Upper lobe of left lung (tissue), 4 donors: Measurements from ENCODE around the gene PARP9.

ENCODE experiments used
- EP300 ChIP-seq, 4 donors: sonication (generic); formaldehyde crosslinking; IDR thresholded peaks; one replicate each; pipeline ENCODE4 v1.5.1; 2017; ENCODE audit warnings: antibody characterized with exemption in 4 of 4, control low read depth in 2 of 4
- POLR2A ChIP-seq, 4 donors: fragments of 450-650 bp; IDR thresholded peaks; one replicate each; pipeline ENCODE4 v1.5.1; 2016 to 2017; ENCODE audit warnings: antibody characterized with exemption in 4 of 4, mild to moderate bottlenecking in 2 of 4
- POLR2AphosphoS5 ChIP-seq, 2 donors: sonication (generic); formaldehyde crosslinking; IDR thresholded peaks; one replicate each; pipeline ENCODE4 v1.5.1; 2017; ENCODE audit warnings: antibody characterized with exemption in 2 of 2
- TF ChIP-seq, protein P1 (sequence below), 6 experiments: fragments of 450-650 bp in 4 of 6; fragments of 200-600 bp in 2 of 6; sonication (generic) in 2 of 6; IDR thresholded peaks; one replicate each; pipeline ENCODE4 v1.5.1; 2016 to 2019; ENCODE audit warnings: antibody characterized with exemption in 6 of 6

DNA sequence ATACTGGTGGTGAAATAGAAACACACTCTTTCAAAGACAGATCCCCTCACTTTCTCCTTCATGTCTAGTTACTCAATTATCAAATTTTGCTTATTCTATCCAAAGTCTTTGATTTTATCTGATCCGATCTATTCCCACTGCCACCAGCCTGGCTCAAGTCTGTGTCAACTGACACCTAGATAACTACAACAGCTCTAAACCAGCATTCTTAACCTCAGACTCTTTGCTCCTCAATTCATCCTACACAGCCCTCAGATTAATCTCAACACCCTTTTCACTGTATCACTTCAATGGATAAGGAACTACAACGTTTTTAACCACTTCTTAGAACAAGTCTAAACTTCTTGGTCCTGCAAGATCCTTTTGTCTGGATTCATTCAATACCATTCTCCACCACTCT is 58.4 kb downstream of the PARP9 start:
- TF ChIP-seq, protein P1, sequence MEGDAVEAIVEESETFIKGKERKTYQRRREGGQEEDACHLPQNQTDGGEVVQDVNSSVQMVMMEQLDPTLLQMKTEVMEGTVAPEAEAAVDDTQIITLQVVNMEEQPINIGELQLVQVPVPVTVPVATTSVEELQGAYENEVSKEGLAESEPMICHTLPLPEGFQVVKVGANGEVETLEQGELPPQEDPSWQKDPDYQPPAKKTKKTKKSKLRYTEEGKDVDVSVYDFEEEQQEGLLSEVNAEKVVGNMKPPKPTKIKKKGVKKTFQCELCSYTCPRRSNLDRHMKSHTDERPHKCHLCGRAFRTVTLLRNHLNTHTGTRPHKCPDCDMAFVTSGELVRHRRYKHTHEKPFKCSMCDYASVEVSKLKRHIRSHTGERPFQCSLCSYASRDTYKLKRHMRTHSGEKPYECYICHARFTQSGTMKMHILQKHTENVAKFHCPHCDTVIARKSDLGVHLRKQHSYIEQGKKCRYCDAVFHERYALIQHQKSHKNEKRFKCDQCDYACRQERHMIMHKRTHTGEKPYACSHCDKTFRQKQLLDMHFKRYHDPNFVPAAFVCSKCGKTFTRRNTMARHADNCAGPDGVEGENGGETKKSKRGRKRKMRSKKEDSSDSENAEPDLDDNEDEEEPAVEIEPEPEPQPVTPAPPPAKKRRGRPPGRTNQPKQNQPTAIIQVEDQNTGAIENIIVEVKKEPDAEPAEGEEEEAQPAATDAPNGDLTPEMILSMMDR (IDR thresholded peaks at IDR 0.05), result no peak
- TF ChIP-seq EP300 (IDR thresholded peaks at IDR 0.05), result no peak
- TF ChIP-seq POLR2A (IDR thresholded peaks at IDR 0.05), result no peak
- no peak for TF ChIP-seq POLR2AphosphoS5 (IDR thresholded peaks at IDR 0.05)
